Activated naive CD4-positive, alpha-beta T cell treated with Interleukin-2 at 50 U/mL for 16 hours (primary cell): ENCODE data around the gene METTL16.

Experiments used
- DNase-seq: peaks from one replicate; pipeline ENCODE4 v3.0.0-alpha.2; 2020

Gene METTL16

DNA sequence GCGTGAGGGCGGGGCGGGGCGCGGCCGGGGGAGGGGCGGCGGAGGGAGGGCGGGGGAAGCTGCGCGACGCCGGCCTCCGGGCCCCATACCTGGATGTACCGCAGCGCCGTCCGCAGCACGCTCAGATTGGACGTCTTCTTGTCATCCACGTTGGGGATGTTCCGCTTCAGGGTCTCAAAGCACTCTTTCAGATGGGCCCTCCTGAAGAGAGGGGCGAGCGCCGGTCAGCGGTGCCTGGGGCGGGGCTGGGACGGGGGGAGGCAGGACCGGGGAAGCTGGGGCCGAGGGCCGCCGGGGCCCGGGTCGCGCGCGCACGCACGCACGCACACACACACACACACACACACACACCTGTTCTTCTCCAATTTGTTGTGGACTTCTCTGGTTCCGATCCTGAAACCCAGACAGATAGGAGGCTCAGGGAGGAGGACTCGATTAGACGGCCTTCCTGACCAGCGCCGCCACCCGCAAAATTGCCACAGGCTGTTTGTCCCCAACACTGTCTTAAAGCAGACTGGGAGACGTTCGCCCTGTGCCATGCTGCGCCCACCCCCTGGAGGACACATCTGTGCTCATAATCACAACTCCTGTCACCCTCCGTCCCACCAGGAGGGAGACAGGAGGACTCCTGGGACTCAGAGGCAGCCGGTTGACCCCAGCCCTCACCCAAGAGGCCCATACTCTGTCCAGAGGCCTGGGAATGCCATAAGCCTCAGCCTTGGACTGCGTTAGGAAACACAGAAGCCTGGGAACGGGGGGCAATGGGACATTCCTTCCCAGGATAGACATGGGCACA is 117.5 kb downstream of the METTL16 start:
- DNase-seq: no peak

DNA sequence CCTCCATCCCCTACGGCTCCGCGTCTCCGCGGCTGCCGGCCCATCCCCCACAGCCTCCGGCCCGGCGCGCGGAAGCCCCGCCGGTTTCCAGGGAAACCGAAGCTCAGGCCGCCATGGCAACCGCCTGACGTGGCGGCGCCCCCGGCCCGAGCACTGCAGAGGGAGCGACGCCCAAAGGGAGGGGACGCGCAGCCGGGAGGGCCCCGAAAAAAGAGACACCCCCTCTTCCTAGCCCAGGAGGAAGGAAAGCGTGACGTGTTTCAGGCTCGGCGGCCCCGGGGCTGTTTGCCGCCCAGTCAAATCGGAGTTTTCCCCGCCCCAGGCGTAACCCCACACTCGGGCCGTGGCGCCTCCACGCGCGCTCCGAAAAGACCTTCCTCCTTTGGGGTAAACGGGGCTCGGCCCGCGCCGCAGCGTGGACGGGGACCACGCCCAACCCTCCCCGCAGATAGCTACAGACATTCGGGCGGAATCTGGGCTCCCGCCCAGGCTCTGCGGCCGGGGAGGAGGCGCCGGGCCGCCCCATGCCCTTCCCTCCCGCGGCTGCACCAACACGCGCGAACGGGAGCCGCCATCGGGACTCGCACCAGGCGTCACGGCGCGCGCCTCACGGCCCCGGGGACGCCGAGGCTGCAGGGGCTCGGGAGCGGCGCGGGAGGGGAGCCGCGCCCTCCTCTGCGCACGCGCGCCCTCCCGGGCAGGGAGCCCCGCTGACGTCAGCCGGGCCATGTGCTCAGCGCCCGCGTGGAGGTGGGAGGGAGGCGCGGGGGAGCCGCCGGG is 118.3 kb downstream of the METTL16 start:
- peak; percentile 88 for DNase-seq

DNA sequence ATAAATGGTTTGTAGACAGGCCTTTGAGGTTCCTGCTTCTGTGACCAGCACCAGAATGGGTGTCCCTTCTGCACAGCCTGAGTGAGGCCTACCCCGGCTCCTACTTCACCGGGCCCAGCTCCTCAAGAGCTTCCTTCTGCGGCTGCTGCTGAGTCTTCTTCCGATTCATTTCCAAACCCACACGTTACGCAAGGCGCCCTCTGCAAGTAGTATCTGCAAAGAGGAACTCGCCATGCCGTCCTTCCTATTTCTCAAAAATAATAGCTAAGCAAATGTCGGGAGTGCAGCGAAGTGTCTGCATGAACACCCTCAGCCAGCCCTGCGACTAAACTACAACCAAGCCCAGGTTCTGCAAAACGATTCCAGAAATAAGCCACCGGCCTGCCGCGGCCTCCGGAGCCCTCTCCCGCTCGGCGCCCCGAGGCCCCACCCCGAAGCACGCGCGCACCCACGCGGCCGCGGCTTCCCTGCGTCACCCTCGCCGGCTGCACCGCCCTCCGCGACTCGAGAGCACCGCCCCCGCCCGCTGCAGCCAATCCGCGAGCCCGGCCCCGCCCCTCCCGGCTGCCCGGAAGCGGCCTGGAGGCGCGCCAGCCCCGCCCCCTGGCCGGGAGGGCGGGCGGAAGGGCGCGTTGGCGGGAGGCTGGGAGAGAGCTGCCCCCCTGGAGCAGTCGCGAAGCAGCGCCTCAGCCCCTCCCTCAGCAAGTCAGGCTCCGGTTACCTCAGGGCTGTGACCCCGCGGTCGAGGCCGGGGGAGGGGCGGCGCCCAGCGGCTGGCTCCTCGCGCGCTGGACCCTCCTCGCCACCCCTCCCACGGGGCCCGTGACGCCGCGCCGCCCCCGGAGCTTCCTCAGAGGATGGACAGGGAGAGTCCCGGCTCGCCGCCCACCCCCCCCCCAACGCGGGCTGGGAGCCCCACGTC is 119.2 kb downstream of the METTL16 start:
- DNase-seq: peak; percentile 98

- DNase-seq: no peak
Observed at GRCh38 chr17:2391597-2392251, 120.0 kb downstream of the METTL16 start.

DNA sequence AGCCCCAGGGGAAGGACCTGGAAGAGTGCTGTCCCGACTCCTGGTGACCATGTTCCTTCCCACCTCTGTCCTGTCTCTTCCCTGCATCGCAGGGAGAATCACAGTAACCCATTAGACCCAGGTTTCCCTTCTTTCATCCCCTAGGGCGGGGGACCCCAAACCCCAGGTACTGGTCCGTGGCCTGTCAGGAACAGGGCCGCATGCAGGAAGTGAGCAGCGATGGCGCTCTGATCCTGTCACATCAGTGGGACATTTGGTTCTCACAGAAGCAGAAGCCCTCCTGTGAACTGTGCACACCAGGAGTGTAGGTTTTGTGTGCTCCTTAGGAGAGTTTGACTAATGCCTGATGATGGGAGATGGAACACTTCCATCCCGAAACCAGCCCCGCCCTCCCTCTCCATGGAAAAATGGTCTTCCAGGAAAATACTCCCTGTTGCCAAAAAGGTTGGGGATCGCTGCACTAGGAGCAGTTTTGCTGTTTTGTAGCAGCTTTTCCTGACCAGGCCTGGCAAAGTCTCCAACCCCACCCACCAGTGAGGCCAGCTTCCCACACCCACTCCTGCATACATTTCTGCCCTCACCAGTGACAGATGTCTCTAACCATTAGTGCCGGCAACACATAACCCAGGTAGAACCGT is 121.4 kb downstream of the METTL16 start:
- no peak for DNase-seq

DNA sequence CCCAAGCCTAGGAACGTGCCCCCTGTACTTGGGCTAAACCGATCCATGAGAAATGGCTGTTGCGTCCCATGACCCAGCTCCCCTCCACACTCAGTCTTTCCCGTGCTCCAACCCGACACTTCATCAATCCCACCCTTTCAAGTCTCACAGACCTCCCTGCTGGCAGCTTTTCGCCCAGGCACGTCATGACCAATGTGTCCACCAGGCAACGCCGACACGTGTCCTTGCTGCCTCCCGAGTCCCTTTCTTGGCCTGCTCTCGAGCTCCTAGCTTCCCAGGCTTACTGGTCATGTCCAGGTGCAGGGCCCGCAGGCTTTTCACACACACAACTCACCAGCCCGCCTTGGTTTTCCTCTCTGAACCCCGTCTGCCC is 123.0 kb downstream of the METTL16 start:
- DNase-seq: no peak

DNA sequence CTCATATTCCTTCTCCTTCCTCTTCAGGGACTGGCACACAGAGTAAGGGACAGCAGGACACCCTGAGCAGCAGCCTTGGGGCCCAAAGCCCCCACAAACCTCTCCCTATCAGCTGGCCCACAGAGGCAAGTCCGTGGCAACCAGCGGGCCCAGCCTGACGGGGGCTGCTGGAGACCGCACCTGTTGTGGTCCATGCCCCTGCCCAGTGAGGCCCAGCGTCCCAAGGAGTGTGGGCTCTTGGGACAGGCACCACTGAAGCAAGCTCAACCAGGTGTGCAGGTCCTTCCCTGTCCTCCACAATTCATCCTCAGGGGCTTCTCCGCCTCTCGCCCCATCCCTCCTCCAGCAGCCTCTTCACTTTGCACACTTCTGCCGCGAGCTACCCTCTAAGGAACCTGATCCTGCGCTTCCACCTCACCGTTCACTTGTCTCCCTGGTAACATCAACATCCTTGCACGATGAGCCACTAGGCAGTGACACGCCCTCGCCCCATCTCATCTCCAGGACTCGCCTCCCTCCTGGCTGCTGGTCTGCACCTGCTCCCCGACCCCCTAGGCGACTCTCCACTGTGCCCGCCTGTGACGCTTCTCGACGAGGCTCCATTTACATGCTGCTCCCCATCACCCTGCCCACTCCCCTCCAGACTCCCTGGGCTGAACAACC is 123.5 kb downstream of the METTL16 start:
- no peak for DNase-seq

DNA sequence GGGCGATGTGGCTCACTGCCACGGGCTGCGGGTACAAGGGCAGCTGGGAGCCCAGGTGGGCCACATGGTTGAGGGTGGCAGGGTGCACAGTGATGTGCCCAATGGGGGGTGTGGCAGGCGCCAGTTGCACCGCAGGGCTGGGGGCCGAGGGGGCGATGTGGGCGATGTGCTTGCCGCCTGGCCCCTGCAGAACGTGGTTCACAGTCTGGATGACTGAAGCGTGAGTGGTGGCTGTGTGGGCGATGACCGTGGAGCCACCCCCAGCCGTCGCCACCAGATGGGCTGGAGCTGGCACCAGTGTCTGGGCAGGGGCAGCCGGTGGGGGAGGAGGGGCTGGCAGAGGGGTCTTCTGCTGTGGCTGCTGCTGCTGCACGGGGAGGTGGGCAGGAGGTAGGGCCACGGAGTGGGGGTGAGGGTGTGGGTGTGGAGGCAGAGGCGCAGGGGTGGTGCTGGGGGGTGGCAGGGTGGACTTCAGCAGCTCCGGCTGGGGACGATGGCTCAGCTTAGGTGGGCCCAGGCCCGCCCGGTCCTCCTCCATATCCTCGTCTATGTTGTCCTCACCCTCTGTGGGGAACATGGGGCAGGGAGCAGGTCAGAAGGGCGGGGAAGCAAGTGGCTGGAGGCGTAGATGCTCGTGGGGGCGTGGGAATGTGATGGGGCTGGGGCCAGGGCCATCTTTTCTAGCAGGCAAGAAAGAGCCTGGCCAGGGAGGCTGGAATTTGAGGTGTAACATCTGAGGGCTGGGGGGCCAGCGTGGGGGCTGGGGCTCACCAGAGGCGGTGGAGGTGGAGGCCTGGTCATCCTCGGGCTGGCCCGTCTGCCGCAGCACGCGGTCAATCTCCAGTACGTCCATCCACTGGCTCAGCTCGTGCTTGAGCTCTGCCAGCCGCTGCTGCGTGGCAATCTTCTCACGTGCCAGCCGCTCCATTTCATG is 124.3 kb downstream of the METTL16 start:
- DNase-seq: no peak

DNA sequence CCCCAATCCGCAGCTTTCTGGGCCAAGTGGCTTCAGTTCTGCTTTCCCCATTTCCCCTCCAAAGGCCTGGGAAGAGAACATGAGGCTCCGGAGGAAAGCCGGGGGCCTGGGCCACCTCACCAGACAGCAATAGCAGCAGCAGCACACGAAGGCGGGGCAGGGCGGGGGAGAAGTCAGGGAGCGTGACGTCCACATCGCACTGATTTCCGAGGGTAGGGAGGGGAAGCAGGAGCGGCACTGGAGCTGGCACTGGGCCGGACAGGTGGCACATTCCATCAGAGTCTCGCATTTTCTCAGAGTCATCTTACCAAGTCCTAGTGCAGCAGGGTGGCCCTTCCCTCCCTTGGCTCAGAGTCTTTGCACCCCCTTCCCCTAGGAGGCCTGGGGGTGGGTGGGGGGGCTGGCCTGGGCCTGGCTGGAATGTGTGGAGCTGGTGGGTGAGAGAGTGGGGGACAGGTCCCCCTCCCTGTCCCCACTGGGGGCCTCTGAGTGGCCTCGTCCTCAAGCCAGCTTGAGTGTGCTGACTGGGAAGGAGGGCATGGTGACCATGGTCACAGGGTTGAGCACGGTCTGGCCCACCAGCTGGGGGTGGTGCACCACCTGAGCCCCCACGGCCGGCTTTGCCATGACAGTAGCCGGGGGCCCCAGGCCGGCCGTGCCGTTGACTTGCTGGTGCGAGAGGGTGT is 125.1 kb downstream of the METTL16 start:
- no peak for DNase-seq

GRCh38 chr17:2385240-2386210 is 126.2 kb downstream of the METTL16 start:
- no peak for DNase-seq

DNA sequence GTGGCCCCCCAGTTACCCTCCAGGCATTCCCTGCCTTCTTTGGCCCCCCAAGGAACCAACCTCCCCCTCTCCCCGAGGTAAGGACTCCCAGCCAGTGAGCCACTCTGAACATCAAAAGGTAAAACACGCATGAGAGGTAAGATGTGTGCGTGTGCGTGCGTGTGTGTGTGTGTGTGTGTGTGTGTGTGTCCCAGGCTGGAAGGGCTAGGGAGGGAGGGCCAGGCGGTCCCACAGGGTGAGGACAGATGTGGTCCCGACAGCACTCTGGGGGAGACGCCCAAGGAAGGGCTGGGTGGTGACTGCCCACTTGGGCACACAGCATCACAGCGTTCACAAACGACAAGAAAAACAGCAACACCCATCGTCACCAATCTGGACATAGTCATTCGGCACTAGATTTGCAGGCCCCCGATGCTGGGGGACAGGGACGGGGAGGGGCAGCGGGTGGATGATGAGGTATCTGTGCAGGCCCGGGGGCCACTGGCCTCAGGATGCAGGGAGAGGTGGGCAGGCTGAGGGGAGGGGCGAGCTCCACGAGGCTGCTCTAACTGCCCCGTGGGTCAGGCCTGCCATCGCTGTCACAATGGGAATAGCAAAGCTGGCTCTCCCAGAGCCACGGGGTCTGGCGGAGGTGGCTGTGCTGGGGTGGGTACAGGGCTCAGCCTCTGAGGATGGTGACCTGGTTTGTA is 127.1 kb downstream of the METTL16 start:
- no peak for DNase-seq

DNA sequence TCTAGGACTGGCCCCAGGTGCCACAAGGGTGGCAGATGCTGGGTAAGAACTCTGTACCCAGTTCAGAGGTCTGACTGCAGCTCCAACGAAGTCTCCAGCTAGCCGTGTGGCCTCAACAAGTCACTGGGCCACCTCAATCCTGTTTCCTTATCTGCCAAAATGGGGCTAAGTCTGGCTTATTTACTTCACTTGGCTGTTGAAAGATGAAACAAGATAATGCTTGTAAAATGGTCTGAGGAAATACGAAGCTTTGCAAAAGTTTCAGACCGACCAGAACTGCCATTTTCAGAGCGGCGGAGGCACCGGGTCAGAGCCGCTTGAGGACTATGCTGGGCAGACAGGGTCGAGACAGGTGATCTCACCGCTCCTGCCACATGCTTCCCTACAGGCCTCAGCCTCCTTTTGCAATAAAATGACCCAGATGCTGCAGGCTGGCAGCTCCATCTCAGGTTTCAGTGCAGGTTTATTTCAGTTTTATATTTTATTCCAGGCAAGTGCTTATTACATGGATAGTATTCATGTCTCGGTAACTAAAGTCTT is 128.0 kb downstream of the METTL16 start:
- DNase-seq: no peak

- DNase-seq: no peak
Observed at GRCh38 chr17:2380950-2381649, 130.6 kb downstream of the METTL16 start.

GRCh38 chr17:2380226-2380922 is 131.3 kb downstream of the METTL16 start:
- no peak for DNase-seq

DNA sequence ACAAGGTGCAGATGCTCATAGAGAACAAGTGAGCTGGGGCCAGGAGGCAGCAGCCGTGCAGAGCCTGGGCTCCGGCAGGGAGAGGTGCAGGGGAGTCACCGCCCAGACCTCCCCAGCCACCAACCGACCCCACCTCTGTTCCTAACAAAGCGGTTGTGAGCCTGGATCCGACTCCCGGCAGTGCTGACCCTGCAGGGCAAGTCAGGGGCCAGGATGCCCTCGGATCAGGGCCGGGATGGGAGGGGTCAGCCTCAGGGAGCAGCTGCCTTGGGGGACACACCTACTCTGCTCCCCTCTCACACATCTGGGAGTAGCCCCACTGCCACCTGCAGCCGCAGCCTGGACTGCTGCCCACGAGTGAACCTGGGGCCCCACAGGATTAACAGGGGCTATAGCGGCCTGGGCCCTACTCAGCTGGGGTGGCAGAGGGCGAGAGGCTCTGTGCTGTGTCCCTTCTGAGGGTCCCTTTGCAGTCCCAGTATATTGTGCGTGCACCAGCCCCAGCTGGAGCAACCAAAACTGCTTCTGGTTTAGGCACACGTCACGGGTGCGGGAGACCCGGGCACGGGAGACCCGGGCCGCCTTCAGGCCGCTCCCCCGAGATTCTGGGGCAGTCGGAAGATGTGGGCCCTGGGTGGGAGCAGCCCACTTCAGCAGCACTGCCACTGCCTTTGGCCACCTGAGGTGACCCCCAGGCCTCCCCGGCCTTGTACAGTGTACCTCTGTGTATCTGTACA is 132.0 kb downstream of the METTL16 start:
- no peak for DNase-seq

- no peak for DNase-seq
Observed at GRCh38 chr17:2378905-2379304, 132.8 kb downstream of the METTL16 start.
